NCI-H82 treated with DMSO at 0.1 percent for 48 hours (cell line): ENCODE measurements around the gene ATP2C1.
"Not testable (repeated sequence)": the region's sequence is repeated elsewhere in the genome, so short reads cannot be mapped to it uniquely, and the experiment has no call there.

Experiments used
- DNase-seq: peaks from one replicate; lab custom pipeline; 2025; ENCODE audit not compliant: unreplicated experiment; lab: John Stamatoyannopoulos, UW

Gene ATP2C1

DNA sequence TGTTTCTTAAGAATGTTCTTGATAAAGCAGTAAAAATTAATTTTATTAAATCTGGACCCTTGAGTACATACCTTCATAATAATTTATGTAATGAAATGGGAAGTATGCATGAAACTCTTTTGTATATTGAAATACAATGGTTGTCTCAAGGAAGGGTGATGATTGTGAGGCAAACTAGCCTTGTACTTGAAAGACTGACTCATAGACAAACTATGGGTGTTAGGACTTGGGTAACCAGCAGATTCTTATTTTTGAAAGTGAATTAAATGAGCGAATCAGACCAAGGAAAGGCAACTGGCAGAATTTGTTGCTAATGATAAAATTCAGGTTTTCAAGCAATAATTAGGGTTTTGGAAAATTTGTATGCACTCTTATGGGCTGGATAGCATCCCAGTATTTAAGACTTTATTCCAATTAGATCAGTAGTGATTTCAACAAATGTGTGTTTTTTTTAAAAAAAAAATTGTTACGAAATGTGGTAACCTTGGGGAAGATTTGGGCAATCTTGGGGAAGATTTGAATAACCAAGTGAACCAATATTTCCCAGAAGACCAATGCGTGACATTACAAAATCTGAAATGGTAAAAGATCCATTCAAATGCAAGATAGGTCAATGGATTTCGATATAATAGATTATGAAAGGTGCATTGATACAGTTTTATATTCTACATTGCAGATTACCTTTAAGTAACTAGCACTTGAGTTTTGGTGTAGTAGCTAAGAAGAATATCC lies 42.0 kb downstream of the ATP2C1 start:
- DNase-seq, result no peak

DNA sequence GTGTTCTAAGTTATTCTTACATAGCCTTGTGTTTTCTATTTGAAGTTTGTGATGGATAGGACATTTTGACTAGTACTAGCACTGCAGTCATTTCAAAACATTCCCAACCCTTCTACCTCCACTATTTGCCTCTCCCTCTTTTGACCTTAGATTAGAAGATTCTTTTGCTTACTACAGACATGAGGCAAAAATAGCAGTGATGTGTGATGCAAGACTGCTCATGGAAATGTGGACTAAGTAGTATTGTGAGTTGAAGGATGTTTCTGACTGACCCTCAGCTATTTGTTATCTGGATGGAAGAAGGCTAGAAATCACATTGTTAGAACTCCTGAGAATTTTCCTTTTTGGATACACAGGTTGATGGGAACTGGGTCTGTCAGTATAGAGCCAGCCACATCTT lies 45.9 kb downstream of the ATP2C1 start:
- no peak for DNase-seq

DNA sequence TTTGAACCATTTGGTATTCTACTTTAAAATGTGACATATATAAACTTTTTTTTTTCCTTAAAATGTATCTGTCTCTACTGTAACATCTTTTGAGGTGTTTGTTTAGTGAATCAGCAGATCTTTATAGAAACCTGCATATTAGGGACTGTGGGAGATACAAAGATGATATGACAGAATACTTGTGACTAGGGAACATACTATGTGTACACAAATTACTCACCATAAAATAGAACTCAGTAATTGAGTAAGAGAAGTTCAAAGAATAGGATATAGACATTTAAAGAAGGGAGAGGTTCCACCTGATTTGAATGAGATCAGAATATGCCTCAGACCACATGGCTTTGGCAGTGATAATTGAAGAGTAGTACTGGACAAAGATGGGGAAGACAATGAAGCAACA lies 47.9 kb downstream of the ATP2C1 start:
- no peak for DNase-seq

DNA sequence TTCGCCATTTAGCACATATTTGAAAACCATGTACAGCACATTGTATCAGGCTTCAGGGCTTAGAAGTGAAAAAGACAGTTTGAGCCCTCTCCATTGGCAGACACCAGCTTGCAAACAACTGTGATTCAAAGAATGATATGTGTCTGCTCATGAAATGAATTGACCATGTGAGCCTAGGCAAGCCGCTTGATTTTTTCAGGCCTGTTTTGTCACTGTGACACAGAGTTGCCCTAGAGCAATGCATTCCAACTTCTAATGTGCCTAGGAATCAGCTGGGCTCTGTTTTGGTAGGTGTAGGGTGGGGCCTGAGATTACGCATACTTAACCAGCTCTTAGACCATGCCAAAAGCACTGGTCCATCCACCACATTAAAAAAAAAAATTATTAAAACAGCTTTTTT lies 53.0 kb downstream of the ATP2C1 start:
- no peak for DNase-seq

DNA sequence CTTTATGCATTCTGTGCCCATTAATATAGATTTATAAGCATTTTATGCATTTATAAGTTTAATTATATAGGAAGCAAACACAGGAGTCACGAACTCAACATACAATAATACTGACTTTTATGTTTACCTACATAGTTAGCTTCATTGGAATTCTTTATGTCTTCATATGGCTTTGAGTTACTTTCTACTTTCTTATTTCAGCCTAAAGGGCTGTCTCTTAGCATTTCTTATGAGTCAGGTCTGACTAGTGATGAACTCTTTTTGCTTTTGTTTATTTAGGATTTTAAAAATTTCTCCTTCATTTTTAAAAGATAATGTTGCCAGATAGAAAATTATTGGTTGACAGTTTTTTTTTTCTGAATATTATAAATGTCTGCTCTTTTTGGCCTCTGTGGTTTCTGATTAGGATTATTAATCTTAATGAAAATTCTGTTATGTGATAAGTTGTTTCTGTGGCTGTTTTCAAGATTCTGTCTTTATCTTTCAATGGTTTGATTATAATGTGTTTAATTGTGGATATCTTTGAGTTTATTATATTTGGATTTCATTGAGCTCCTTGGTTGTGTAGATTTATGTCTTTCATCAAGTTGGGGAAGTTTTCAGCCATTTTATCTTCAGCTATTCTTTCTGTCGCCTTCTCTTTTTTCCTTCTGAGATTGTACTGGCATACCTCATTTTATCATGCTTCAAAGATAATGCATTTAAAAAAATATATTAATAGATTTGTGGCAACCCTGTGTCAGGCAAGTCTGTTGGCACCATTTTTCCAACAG lies 54.3 kb downstream of the ATP2C1 start:
- no peak for DNase-seq

DNA sequence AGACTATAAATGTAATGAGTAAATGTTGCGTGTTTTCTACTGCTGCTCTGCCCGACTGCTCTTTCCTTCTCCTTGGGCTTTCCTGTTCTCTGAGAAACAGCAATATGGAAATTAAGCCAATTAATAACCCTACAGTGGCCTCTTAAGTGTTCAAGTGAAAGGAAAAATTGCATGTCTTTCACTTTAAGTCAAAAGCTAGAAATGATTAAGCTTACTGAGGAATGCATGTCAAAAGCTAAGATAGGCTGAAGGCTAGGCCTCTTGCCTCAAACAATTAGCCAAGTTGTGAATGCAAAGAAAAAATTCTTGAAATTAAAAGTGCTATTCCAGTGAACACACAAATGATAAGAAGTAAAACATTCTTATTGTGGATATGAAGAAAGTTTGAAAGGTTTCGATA lies 55.0 kb downstream of the ATP2C1 start:
- DNase-seq, result no peak

DNA sequence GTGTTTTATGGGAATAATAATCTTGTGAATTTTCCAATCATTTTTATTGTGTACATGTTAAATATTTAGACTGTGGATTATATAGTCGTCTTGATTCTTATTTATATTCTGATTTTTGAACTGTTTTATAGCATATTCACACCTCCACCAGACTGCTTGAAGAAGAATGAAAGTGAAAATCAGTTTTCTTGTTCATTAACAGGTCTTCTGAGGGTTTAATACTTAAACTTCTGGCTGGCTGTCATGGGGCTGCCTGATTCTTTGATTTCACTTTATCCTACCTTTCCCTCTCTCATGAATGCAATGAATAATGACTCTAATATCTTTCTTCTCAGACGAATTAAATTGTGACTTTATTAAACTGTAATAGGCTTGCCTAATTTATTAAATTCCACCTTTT lies 56.2 kb downstream of the ATP2C1 start:
- DNase-seq, result no peak

DNA sequence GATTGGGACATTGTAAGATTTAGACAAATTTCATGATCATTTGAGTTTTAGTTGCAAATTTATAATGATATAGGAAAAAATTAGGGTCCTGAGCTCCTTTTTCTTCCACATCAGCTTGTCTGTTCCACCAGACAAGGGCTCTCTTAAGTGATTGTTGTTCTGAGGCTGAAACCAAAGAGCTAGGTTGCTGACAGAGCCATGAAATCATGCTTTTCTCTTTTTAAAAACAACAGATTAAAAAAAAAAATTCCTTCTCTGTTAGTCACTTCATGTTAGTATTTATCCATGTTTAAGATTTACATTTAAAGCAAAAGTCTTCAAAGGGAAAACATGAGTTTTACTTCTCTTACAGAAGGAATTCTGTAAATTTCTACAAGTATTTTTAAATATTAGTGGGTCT lies 56.8 kb downstream of the ATP2C1 start:
- no peak for DNase-seq

DNA sequence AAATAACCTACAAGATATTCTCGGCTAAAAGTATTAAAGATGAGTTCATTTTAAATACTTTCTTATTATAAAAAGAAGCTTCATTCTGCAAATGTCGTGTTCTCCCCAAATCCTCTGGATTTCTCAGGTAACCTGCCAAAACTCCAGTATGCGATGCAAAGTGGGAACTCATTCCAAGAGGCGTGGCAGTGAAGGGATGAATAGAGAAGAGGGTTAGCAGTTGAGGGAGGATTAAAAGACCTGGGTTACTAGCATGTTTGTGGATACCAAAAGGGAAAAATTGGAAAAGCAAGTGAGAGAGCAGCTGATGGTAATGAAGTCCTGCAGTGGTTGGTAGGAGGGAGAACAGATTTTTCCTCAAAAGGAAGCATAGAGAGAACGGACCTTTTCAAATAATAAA lies 61.6 kb downstream of the ATP2C1 start:
- DNase-seq, result no peak

DNA sequence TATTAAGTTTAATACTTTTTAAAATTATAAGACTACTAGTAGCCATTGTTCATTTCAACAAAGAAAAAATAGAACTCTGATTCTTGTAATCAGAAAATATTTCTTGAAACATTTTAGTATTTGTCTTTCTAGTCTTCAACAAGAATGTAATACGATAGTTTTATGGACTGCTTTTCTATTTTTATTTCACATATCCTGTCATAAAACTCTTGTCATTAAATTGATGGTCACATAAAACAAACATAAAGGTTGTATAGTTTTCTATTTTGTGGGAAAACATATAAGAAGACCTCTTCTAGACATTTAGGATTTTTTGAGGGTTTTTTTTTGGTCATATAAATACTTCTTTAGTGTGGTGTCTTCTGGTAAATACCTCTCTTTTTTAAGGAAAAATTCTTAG lies 62.4 kb downstream of the ATP2C1 start:
- no peak for DNase-seq

DNA sequence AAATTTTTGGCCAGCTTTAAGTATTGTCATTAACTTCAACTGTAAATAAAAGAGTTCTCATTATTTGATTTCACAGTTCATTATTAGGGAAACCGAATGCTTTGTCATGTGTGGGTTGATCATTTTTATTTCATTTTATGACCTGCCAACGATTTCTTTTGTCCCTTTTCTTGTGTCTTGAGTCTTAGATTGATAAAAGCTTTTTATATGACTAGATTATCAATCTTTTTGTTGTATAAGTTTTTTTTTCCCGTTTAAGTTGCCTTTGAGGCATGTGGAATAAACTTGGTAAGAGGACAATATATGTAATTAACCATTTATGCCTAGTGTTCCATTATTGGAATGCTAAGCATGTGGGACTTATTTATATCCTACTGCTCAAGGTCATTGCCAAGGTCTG lies 62.8 kb downstream of the ATP2C1 start:
- no peak for DNase-seq

DNA sequence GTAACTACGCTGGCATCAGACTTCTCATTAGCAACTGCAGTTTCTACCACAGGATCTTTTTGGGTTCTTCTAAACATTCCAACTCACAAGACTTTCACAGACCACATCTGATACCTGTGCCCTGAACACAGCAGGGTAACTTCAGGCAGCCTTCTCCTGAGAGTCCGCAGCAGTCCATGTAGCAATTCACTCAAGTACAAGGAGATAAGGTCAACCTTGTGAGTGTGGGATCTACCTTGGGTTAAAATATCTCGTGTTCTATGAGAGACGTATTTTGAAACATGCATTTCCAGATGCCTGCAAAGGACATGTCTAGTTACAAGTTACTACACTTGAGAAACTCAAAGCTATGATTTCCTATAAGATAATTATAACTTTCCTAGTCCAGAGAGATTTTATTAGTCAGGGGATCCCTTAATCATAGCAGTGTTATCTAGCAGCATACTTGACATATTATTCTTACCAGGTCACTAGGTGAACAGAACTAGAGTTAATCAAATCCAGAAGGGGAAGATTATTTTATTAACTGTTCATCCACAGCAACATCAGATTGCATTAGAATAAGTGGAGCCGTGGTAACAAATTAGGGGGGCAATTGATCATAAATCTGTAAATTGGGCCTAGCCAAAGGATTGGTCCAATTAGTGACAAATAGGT lies 66.4 kb downstream of the ATP2C1 start:
- no peak for DNase-seq

DNA sequence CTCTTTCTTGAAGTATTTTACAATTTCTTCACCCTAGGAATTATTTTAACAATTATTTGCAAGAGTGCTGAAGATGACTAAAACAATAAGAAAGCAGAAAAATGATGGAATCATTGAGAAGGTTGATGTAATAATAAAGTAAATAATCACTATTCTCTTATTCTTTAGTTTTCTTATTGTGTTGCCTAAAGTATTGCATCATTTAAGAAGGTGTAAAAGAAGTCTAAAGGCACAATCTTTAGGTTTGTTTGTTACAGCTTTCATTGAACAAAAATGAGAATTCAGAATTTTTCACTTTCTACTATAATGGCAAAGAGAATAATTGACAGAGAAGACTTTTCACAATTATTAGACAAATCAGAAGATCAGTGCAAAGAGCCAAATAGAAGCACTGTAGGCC lies 67.6 kb downstream of the ATP2C1 start:
- no peak for DNase-seq

DNA sequence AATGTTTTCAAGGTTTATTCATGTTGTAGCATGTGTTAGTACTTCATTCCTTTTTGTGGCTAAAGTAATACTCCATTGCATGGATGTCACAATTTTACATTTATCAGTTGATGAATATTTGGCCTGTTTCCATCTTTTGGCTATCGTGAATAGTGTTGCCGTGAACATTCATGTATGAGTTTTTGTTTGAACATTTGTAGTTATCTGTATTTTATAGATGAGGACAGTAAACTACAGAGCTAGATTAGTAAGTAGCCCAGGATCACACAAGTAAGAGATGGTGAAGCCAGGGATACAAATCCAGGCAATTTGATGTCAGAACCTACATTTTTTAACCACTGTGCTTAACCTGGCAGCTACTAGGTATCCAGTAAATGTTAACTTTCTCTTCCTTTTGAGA lies 69.6 kb downstream of the ATP2C1 start:
- DNase-seq, result no peak

DNA sequence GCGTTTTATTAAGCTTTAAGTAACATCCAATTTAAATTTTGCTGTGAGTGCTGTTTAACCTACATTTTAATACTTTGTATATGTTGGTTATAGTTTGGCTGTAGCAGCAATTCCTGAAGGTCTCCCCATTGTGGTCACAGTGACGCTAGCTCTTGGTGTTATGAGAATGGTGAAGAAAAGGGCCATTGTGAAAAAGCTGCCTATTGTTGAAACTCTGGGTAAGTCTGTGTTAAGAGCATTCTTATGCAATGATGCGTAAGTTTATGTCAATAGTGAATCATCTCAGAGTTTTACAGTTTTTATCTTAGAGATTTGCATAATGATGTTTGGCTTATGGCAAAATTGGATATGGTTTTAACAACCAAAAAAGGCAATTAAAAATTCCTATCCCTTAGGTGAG lies 70.0 kb downstream of the ATP2C1 start:
- no peak for DNase-seq

DNA sequence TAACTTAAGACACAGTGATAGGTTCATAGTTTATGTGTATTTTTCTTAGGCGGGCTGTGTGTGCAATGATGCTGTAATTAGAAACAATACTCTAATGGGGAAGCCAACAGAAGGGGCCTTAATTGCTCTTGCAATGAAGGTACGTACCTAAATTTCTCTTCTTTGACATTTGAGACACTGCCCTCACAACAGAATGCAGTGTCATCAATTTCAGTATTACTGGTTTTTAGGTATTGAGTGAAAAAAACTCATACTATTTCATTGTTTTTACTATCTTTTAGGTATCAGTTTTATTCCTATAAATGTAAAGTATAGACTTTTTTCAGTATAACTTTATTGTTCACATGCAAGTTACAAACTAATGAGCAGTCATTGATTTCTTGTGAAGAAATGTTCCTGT lies 73.4 kb downstream of the ATP2C1 start:
- DNase-seq, result no peak

DNA sequence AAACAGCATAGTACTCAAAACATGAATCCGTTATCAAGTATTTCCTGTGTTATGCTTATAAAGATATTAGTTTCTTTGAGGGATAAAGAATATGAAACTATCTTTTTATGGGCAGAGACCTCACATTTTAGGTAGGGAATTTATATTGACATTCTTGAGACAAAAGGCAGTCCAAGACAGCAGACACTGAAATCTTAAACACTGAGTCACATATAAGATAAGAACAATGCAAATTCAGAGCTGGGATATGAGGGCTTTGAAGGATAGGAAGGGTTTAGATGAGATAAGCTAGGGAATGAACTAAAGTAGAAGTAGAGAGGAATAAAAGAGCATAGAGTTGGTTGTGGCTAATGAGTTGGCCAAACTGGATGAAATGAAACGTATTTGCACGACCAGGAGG lies 74.3 kb downstream of the ATP2C1 start:
- no peak for DNase-seq

DNA sequence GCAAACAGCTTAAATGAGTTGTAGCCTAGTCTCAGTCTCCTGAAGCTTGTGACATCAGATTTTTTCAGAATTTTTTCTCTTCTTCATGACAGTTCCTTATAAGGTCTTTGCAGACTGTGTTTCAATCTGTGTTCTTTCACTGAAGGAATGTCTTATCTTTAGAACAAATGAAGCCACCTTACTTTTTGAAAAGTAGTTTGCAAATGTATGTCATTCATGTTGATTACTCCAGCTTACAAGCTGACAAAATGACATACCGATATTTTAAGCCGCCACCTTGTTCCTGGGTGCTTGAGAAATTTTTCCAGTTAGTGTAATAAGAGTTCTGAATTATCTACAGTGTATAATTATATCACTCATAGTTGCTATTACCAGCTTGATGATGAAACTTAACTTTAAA lies 75.7 kb downstream of the ATP2C1 start:
- no peak for DNase-seq

DNA sequence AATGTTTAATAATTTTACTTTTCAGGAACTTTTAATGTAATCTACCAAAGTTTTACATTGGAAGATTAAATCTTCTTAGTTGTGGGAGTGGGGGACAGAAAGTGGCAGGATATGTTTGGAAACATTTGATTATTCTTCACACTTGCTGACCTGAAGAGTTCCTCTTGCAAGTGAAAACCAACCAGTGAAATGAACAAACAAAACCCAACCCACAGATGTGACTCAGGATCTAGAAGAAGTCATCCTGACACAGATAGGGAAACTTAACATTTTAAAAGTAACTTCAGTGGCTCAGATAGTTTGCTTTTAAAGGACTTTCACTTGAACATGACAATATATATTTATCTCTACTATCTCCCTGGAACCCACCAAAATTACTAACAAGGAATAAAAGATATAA lies 77.3 kb downstream of the ATP2C1 start:
- DNase-seq, result no peak

DNA sequence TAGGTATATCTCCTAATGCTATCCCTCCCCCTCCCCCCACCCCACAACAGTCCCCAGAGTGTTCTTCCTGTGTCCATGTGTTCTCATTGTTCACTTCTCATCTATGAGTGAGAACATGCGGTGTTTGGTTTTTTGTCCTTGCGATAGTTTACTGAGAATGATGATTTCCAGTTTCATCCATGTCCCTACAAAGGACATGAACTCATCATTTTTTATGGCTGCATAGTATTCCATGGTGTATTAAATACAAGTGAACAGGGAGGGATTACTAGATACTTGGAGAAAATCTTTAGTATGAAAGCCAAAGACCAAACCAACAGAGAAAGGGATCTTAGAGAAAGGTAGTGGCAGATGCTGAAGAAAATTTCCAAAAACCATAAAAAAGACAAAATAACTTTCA lies 78.7 kb downstream of the ATP2C1 start:
- DNase-seq, result not testable (repeated sequence)

DNA sequence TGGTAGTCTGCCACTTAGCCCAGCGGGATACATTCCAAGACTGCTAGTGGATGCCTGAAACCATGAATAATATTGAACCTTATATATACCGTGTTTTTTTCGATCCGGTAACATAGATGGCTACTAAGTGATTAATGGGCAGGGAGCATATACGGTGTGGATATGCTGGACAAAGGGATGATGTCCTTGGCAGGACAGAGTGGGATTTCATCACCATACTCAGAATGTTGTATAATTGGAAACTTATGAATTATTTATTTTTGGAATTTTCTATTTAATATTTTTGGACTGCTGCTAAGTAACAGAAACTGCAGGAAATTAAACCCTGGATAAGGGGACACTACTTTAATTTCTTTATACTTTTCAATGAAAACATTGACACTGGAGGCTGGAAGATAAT lies 79.5 kb downstream of the ATP2C1 start:
- no peak for DNase-seq

DNA sequence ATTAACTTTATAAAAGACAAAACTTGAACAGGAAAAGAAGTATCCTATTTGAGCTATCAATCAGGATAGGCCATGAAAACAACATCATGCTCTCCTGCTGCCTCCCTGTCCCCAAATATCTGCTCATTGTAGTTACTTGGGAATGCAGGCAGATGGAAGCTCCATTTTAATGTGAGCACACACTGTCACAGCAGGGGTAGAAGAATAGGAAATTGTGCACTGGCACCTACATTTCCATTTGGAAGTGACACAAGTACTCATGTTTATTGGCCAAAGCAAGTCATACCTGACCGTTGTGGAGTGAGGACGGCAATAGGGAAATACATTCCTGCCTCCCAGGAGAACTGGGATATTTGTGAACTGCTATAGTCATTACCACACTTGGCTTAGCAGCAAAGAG lies 80.3 kb downstream of the ATP2C1 start:
- DNase-seq, result no peak
